Measurements from ENCODE around the gene OTOP2. TPM values are rescaled to one million over a fixed set of nuclear protein-coding genes. Genes with fewer than 3 reads are reported as not detected.

The OTOP2 gene
- total and polyA plus RNA-seq, 2 of the 8 experiments (the other 6 are each of a cell fraction or from before 2014, with no cell fraction given): 0.23 TPM; not detected in 1

DNA sequence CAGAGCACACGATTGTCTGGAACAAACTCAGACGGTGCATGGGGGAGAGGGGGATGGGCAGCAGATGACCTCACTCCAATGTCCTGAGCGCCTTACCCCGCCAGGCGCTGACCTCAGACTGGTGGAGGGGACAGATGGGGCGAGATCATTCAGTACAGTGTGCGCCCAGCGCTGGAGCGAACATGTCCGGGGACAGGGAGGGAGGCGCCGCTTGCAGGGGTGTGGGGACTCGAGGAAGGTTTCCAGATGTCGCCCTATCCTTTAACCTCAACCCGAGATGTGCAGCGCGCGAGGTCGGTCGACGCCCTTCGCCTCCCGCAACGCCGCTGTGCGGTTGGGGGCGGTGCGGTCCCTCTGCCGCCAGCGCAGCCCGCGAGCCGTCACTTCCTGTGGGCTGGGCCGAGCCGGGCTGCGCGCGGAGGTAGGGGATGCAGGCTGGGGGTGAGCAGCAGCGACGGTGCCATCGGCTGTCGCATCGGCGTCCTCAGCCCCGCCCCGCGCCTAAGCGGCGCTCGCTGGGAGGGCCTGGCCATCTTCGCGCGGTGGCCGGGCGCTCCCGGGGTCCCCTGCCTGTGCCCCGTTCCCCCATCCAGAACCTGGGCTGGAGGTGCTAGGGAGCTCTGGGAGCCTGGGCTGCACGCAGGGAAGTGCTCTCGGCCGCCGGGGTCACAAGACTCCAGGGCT is 58.0 kb downstream of the OTOP2 start (continued):
- TF ChIP-seq HDAC2 (IDR thresholded peaks at IDR 0.05; ENCODE audit: borderline replicate concordance in 1 of 2, low read depth in 2 of 2, low read length in 2 of 2): peak in 1 of 2 experiments; percentile 86; a peak in 1 of 4 replicates
- no peak for TF ChIP-seq EGR1 (IDR thresholded peaks at IDR 0.05; ENCODE audit: borderline replicate concordance, low read depth, low read length)
- peak; percentile 85 for TF ChIP-seq PHF8 (conservative IDR thresholded peaks at IDR 0.05; ENCODE audit: low read depth, low read length)
- TF ChIP-seq, protein P1, sequence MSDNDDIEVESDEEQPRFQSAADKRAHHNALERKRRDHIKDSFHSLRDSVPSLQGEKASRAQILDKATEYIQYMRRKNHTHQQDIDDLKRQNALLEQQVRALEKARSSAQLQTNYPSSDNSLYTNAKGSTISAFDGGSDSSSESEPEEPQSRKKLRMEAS (IDR thresholded peaks at IDR 0.05): peak; percentile 62; the same call in 1 of the 2 replicates
- TF ChIP-seq KDM4A (IDR thresholded peaks at IDR 0.05; ENCODE audit: low read depth, low read length, severe bottlenecking): peak; percentile 96
- no peak for TF ChIP-seq CBX8 (IDR thresholded peaks at IDR 0.05; ENCODE audit: borderline replicate concordance, low read depth, low read length)
- TF ChIP-seq NANOG (IDR thresholded peaks at IDR 0.05; ENCODE audit: insufficient read depth, low read depth, low read length, poor library complexity, severe bottlenecking): peak; percentile 4
- peak; percentile 78 for TF ChIP-seq CREB1 (IDR thresholded peaks at IDR 0.05)
- TF ChIP-seq, protein P2, sequence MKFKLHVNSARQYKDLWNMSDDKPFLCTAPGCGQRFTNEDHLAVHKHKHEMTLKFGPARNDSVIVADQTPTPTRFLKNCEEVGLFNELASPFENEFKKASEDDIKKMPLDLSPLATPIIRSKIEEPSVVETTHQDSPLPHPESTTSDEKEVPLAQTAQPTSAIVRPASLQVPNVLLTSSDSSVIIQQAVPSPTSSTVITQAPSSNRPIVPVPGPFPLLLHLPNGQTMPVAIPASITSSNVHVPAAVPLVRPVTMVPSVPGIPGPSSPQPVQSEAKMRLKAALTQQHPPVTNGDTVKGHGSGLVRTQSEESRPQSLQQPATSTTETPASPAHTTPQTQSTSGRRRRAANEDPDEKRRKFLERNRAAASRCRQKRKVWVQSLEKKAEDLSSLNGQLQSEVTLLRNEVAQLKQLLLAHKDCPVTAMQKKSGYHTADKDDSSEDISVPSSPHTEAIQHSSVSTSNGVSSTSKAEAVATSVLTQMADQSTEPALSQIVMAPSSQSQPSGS (IDR thresholded peaks at IDR 0.05; ENCODE audit: low read length): peak; percentile 97
